ENCODE measurements around the gene ACBD6. TPM values are rescaled to one million over a fixed set of nuclear protein-coding genes. Genes with fewer than 3 reads are reported as not detected.

ACBD6 gene
- total and polyA plus RNA-seq, 10 of the 15 experiments (the other 5 are each of a cell fraction or from before 2014, with no cell fraction given): 15.0 to 67.3 (median 55.0) TPM

DNA sequence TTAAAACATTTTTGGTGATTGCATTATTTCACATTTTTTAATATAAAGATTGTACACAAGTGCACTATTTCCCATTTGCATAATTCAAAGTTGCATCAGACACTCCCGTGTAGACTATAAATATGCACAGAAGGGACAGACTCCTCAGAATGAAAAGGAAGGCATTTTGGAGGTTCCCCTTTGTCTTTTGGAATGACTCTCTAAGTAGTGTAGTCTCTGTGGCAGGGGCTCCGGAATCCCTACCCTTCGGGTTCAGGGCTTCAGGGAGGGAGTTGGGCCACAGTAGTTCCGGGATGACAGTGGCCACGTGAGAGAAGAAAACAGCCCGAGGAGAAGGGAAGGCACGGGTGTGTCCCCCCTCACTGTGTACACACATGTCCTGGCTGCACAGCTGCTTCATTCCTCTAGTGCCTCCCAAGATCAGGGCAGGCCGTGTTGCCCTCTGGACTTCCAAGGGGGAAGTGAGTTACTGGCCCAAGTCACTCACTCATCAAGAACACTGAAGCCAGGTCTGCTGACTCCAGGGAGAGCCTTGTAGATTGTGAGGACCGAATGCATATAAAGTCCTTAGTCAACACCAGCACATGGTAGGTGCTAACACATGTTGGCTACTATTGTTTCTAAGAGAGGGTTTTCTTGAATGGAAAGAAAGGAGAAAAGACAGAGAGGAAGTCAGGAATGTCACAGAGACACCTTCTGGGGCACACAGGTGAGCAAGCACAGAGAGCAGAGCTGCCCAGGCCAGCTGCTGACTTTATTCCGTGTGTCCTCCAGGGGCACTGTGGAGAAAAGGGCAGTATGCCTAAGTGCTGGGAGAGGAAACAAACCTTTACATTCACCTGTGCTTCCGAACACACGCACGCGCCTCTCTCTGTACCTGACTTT lies 232.5 kb downstream of the ACBD6 start:
- RAD21 ChIA-PET (ENCODE audit: unreplicated experiment): no interaction called here
- Histone ChIP-seq H3K9ac (ENCODE audit: control insufficient read depth, insufficient read depth, low read length) (no peak overlapping the region), H4K20me1 (ENCODE audit: control insufficient read depth, insufficient read depth) (no peaks in the 10 kb centered on the region), H2AFZ (ENCODE audit: control insufficient read depth, low read depth, low read length) (no peak overlapping the region), H3K4me1 (ENCODE audit: control insufficient read depth, insufficient read depth, low read length) (no peaks in the 10 kb centered on the region), H3K9me3 (replicated peaks; ENCODE audit: control insufficient read depth, insufficient read depth, low read length) (no peaks in the 10 kb centered on the region), H3K27me3 (replicated peaks in 1 of 2; ENCODE audit: control insufficient read depth in 2 of 2, insufficient read depth in 2 of 2, low read length in 1 of 2) (no peaks in the 10 kb centered on the region), H3K36me3 (ENCODE audit: control insufficient read depth in 2 of 2, insufficient read depth in 2 of 2, low read length in 1 of 2) (peaks cover 2 to 8% of the 10 kb centered on the region in 2 experiments; a peak in 2 of 4 replicates), H3K79me2 (ENCODE audit: control insufficient read depth, insufficient read depth, low read length) (no peaks in the 10 kb centered on the region), H3K27ac (ENCODE audit: control insufficient read depth, insufficient read depth) (no peak overlapping the region), H3K4me3 (no peak overlapping the region), H3K4me2 (ENCODE audit: control insufficient read depth, insufficient read depth) (no peak overlapping the region)
- WGBS (ENCODE audit: insufficient coverage, insufficient replicate concordance, low lambda C conversion rate, missing lambda C conversion rate): 77% methylated on average over 12 of the region's 14 CpGs
- CTCF ChIA-PET: interaction anchor here (1.0 to 1.1 kb wide), 2 partner anchors 208 to 212 kb away, joined by 3 to 5 read pairs; no protein-coding TSS in a partner anchor
- no TSS peak for BruUV-seq (replicated peaks)
- TF ChIP-seq TAF1 (IDR thresholded peaks at IDR 0.05; ENCODE audit: borderline replicate concordance, low read depth, low read length) (no peak), MEF2A (IDR thresholded peaks at IDR 0.05; ENCODE audit: insufficient read depth, low read depth, low read length) (no peak), HDGF (IDR thresholded peaks at IDR 0.05) (no peak), JUNB (IDR thresholded peaks at IDR 0.05) (no peak), HCFC1 (IDR thresholded peaks at IDR 0.05; ENCODE audit: low read length) (no peak), PRDM15 (CRISPR knock-in tag; IDR thresholded peaks at IDR 0.05) (no peak)
- TF ChIP-seq, protein P1, sequence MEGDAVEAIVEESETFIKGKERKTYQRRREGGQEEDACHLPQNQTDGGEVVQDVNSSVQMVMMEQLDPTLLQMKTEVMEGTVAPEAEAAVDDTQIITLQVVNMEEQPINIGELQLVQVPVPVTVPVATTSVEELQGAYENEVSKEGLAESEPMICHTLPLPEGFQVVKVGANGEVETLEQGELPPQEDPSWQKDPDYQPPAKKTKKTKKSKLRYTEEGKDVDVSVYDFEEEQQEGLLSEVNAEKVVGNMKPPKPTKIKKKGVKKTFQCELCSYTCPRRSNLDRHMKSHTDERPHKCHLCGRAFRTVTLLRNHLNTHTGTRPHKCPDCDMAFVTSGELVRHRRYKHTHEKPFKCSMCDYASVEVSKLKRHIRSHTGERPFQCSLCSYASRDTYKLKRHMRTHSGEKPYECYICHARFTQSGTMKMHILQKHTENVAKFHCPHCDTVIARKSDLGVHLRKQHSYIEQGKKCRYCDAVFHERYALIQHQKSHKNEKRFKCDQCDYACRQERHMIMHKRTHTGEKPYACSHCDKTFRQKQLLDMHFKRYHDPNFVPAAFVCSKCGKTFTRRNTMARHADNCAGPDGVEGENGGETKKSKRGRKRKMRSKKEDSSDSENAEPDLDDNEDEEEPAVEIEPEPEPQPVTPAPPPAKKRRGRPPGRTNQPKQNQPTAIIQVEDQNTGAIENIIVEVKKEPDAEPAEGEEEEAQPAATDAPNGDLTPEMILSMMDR (IDR thresholded peaks at IDR 0.05 in 2 of 3, conservative IDR thresholded peaks at IDR 0.05 in 1 of 3; ENCODE audit: control insufficient read depth in 2 of 3, extremely low read depth in 1 of 3, insufficient read depth in 1 of 3, low read depth in 3 of 3, low read length in 3 of 3): peak in 2 of 3 experiments; percentile 21 to 25; a peak in 2 of 6 replicates
- SMC1A ChIA-PET (ENCODE audit: uncharacterized antibody, unreplicated experiment): no interaction called here
- in situ Hi-C loops (cut with MboI) (no loop called here), intact Hi-C loops (cut with micrococcal nuclease; ENCODE audit: unreplicated experiment) (no loop called here)
- FAIRE-seq: no peak
- DNase-seq (ENCODE audit: low read depth, low spot score): no peak
- POLR2A ChIA-PET: no interaction called here
- ATAC-seq: peak; percentile 69

Data from GM12878 (cell line).